HG03097 (cell line): ENCODE data around the gene KLK8.
"Not testable (repeated sequence)": the region's sequence is repeated elsewhere in the genome, so short reads cannot be mapped to it uniquely, and the experiment has no call there.

ENCODE experiments used
- ATAC-seq: cut with Tn5 transposase; IDR thresholded peaks from one replicate; pipeline ENCODE4 v1.9.1; 2021; ENCODE audit not compliant: unreplicated experiment, low FRiP score

The KLK8 gene

GRCh38 chr19:50984416-50984815 is 17.0 kb downstream of the KLK8 start:
- not testable (repeated sequence) for ATAC-seq

GRCh38 chr19:50983625-50984292 is 17.6 kb downstream of the KLK8 start, which contains the start of gene KLK7:
KLK7 (minus strand) TSS chr19:50983917; CDS start chr19:50982399, 1,518 bp downstream.
- ATAC-seq: no peak

GRCh38 chr19:50982186-50982585 is 19.2 kb downstream of the KLK8 start:
- no peak for ATAC-seq

GRCh38 chr19:50981587-50982146 is 19.7 kb downstream of the KLK8 start:
- ATAC-seq: no peak

GRCh38 chr19:50980208-50980607 is 21.2 kb downstream of the KLK8 start:
- ATAC-seq: no peak

- no peak for ATAC-seq
Observed at GRCh38 chr19:50979758-50980157, 21.6 kb downstream of the KLK8 start.

GRCh38 chr19:50978772-50979390 is 22.5 kb downstream of the KLK8 start:
- ATAC-seq: no peak

- ATAC-seq: no peak
Observed at GRCh38 chr19:50977626-50978025, 23.8 kb downstream of the KLK8 start.

GRCh38 chr19:50975766-50976165 is 25.6 kb downstream of the KLK8 start:
- no peak for ATAC-seq

- ATAC-seq: no peak
Observed at GRCh38 chr19:50974702-50975556, 26.5 kb downstream of the KLK8 start.

- no peak for ATAC-seq
Observed at GRCh38 chr19:50972795-50973376, 28.5 kb downstream of the KLK8 start.

GRCh38 chr19:50969810-50970209 is 31.6 kb downstream of the KLK8 start:
- not testable (repeated sequence) for ATAC-seq

- no peak for ATAC-seq
Observed at GRCh38 chr19:50969413-50969760, 32.0 kb downstream of the KLK8 start, which contains the start of gene KLK6. KLK6 (minus strand) TSS chr19:50969591; CDS start chr19:50968104, 1,487 bp downstream.

GRCh38 chr19:50968716-50969412 is 32.5 kb downstream of the KLK8 start:
- no peak for ATAC-seq

- ATAC-seq: no peak
Observed at GRCh38 chr19:50967929-50968715, 33.3 kb downstream of the KLK8 start.

GRCh38 chr19:50964266-50964665 is 37.1 kb downstream of the KLK8 start:
- ATAC-seq: no peak

GRCh38 chr19:50963381-50963780 is 38.0 kb downstream of the KLK8 start:
- ATAC-seq: no peak

- ATAC-seq: no peak
Observed at GRCh38 chr19:50962245-50962644, 39.2 kb downstream of the KLK8 start.

- no peak for ATAC-seq
Observed at GRCh38 chr19:50959731-50960500, 41.5 kb downstream of the KLK8 start.
